HG02571 (cell line): ENCODE measurements around the gene CEP83.
"Not testable (repeated sequence)": the region's sequence is repeated elsewhere in the genome, so short reads cannot be mapped to it uniquely, and the experiment has no call there.

Source experiments
- ATAC-seq: cut with Tn5 transposase; IDR thresholded peaks from one replicate; pipeline ENCODE4 v1.9.1; 2021; ENCODE audit warnings: mild to moderate bottlenecking, moderate library complexity; ENCODE audit not compliant: unreplicated experiment

CEP83 gene

GRCh38 chr12:94433744-94434143 is 25.9 kb downstream of the CEP83 start:
- ATAC-seq = no peak

- ATAC-seq = no peak
These were observed 29.4 kb downstream of the CEP83 start for GRCh38 chr12:94430304-94430703.

- no peak for ATAC-seq
These were observed 30.0 kb downstream of the CEP83 start for GRCh38 chr12:94429633-94430032.

GRCh38 chr12:94429191-94429590 is 30.5 kb downstream of the CEP83 start:
- no peak for ATAC-seq

- no peak for ATAC-seq
These were observed 31.9 kb downstream of the CEP83 start for GRCh38 chr12:94427501-94428381.

GRCh38 chr12:94426049-94426448 is 33.6 kb downstream of the CEP83 start:
- ATAC-seq = no peak

GRCh38 chr12:94424830-94425229 is 34.8 kb downstream of the CEP83 start:
- not testable (repeated sequence) for ATAC-seq

GRCh38 chr12:94421868-94422740 is 37.6 kb downstream of the CEP83 start:
- no peak for ATAC-seq

- ATAC-seq = no peak
These were observed 41.1 kb downstream of the CEP83 start for GRCh38 chr12:94418517-94418916.

- no peak for ATAC-seq
These were observed 43.1 kb downstream of the CEP83 start for GRCh38 chr12:94416613-94417012.

GRCh38 chr12:94415066-94415465 is 44.6 kb downstream of the CEP83 start:
- no peak for ATAC-seq

GRCh38 chr12:94405413-94406116 is 54.1 kb downstream of the CEP83 start:
- ATAC-seq = peak; percentile 85

- no peak for ATAC-seq
These were observed 54.8 kb downstream of the CEP83 start for GRCh38 chr12:94404854-94405253.

- no peak for ATAC-seq
These were observed 58.3 kb downstream of the CEP83 start for GRCh38 chr12:94401326-94401725.

GRCh38 chr12:94398685-94399084 is 61.0 kb downstream of the CEP83 start:
- ATAC-seq = not testable (repeated sequence)

GRCh38 chr12:94397401-94397800 is 62.3 kb downstream of the CEP83 start:
- no peak for ATAC-seq

- not testable (repeated sequence) for ATAC-seq
These were observed 63.7 kb downstream of the CEP83 start for GRCh38 chr12:94396014-94396413.

GRCh38 chr12:94390130-94390485 is 69.6 kb downstream of the CEP83 start:
- ATAC-seq = no peak

GRCh38 chr12:94389482-94390129 is 70.1 kb downstream of the CEP83 start:
- not testable (repeated sequence) for ATAC-seq

GRCh38 chr12:94386422-94386821 is 73.2 kb downstream of the CEP83 start:
- no peak for ATAC-seq

- no peak for ATAC-seq
These were observed 75.6 kb downstream of the CEP83 start for GRCh38 chr12:94384030-94384429.
